Endothelial cell of umbilical vein (primary cell): Measurements from ENCODE around the gene IL16. TPM values are rescaled to one million over a fixed set of nuclear protein-coding genes. Genes with fewer than 3 reads are reported as not detected.

Experiments used
- BruUV-seq: library from RNA; stranded (reverse); fragments of 400-500 nt; replicated peaks from 2 replicates; lab custom pipeline; 2021; lab: Mats Ljungman, UMichigan
- CTCF ChIA-PET: fragments of 300-600, 350-600 bp; sonication (Branson Sonifier 250); formaldehyde crosslinking; loops from one replicate; lab custom pipeline; 2021; ENCODE audit warnings: antibody characterized with exemption, inconsistent platforms; lab: Charles Lee
- POLR2A ChIA-PET: fragments of 300-600, 350-600 bp; sonication (Branson Sonifier 250); formaldehyde crosslinking; loops from one replicate; lab custom pipeline; 2021; ENCODE audit warnings: antibody characterized with exemption, inconsistent platforms; lab: Charles Lee
- DNase-seq: peaks from one replicate; pipeline ENCODE4 v3.0.0-alpha.2; 2011; ENCODE audit warnings: low read depth, low spot score
- FAIRE-seq: peaks from 2 replicates; lab custom pipeline; 2011; peaks lifted over from hg19 to GRCh38; lab: Jason Lieb, UNC
- H2AFZ ChIP-seq: 2 replicates; pipeline ENCODE4 v1.6.0; 2012; ENCODE audit warnings: low read depth, low read length, control low read depth, inconsistent platforms
- H3K27ac ChIP-seq: 2 replicates; pipeline ENCODE4 v1.5.1; 2011; ENCODE audit warnings: low read depth, mild to moderate bottlenecking, control low read depth, low read length, moderate library complexity; ENCODE audit not compliant: insufficient read depth
- H3K27me3 ChIP-seq, 2 experiments: 2 replicates each; pipeline versions ENCODE4 v1.6.0 to v1.6.1; 2011; ENCODE audit warnings: low read length in 2 of 2, mixed read lengths in 1 of 2; ENCODE audit not compliant: control insufficient read depth in 2 of 2, insufficient read depth in 2 of 2
- H3K36me3 ChIP-seq, 2 experiments: 2 replicates in 1 of 2; 3 replicates in 1 of 2; pipeline ENCODE4 v1.5.1; 2011; ENCODE audit warnings: low read length in 2 of 2, mild to moderate bottlenecking in 1 of 2, moderate library complexity in 1 of 2; ENCODE audit not compliant: control insufficient read depth in 2 of 2, insufficient read depth in 2 of 2; ENCODE audit errors: extremely low read depth in 1 of 2
- H3K4me1 ChIP-seq: 3 replicates; pipeline ENCODE4 v1.5.1; 2011; ENCODE audit warnings: mild to moderate bottlenecking, low read length; ENCODE audit not compliant: control insufficient read depth, insufficient read depth; ENCODE audit errors: extremely low read depth
- H3K4me2 ChIP-seq: 2 replicates; pipeline ENCODE4 v1.6.1; 2011; ENCODE audit warnings: low read length, control low read depth, mixed read lengths; ENCODE audit not compliant: insufficient read depth
- H3K4me3 ChIP-seq, 3 experiments: fragments of 200-600 bp in 1 of 3; sonication (generic), shearing (Covaris generic) in 1 of 3; replicated peaks in 1 of 3; 2 replicates each; pipeline ENCODE4 v1.5.1; 2011 to 2016; ENCODE audit warnings: control low read depth in 3 of 3, low read length in 3 of 3, mild to moderate bottlenecking in 2 of 3, inconsistent platforms in 1 of 3, low read depth in 1 of 3, moderate library complexity in 1 of 3; ENCODE audit not compliant: insufficient read depth in 1 of 3
- H3K79me2 ChIP-seq: 2 replicates; pipeline ENCODE4 v1.6.0; 2012; ENCODE audit warnings: low read length, inconsistent platforms; ENCODE audit not compliant: control insufficient read depth, insufficient read depth
- H3K9ac ChIP-seq: replicated peaks from 2 replicates; pipeline ENCODE3; 2011; ENCODE audit warnings: low read length, control low read depth; ENCODE audit not compliant: insufficient read depth; ENCODE audit errors: extremely low read depth
- H3K9me1 ChIP-seq: replicated peaks from 3 replicates; pipeline ENCODE4 v1.6.0; 2011; ENCODE audit warnings: mild to moderate bottlenecking, low read length; ENCODE audit not compliant: control insufficient read depth, insufficient read depth; ENCODE audit errors: extremely low read depth
- H3K9me3 ChIP-seq: replicated peaks from 2 replicates; pipeline ENCODE4 v1.5.1; 2012; ENCODE audit warnings: low read length, inconsistent platforms; ENCODE audit not compliant: control insufficient read depth, insufficient read depth
- H4K20me1 ChIP-seq: replicated peaks from 2 replicates; pipeline ENCODE3; 2011; ENCODE audit warnings: mild to moderate bottlenecking, low read length; ENCODE audit not compliant: control insufficient read depth, insufficient read depth; ENCODE audit errors: extremely low read depth
- EZH2 ChIP-seq: IDR thresholded peaks from 2 replicates; pipeline ENCODE4 v1.6.1; 2012; ENCODE audit warnings: borderline replicate concordance, low read depth, mild to moderate bottlenecking, moderate library complexity, low read length, inconsistent platforms; ENCODE audit not compliant: severe bottlenecking
- FOS ChIP-seq: IDR thresholded peaks from 2 replicates; pipeline ENCODE4 v1.6.1; 2011; ENCODE audit warnings: mild to moderate bottlenecking, low read length, moderate library complexity, borderline replicate concordance; ENCODE audit not compliant: insufficient read depth
- GATA2 ChIP-seq: IDR thresholded peaks from 2 replicates; pipeline ENCODE4 v1.7.0; 2011; ENCODE audit warnings: low read depth, mild to moderate bottlenecking, moderate library complexity, mixed read lengths, low read length; ENCODE audit not compliant: insufficient read length, insufficient read depth
- JUN ChIP-seq: IDR thresholded peaks from 2 replicates; pipeline ENCODE4 v1.6.1; 2011; ENCODE audit warnings: borderline replicate concordance, low read depth; ENCODE audit not compliant: insufficient read length, insufficient read depth
- MYC ChIP-seq: IDR thresholded peaks from one replicate; pipeline ENCODE4 v1.6.1; 2011; ENCODE audit warnings: mild to moderate bottlenecking, low read depth, low read length
- POLR2A ChIP-seq: IDR thresholded peaks from 2 replicates; pipeline ENCODE4 v1.6.1; 2012; ENCODE audit warnings: low read depth, mild to moderate bottlenecking, control low read depth, low read length
- POLR2AphosphoS5 ChIP-seq: IDR thresholded peaks from 2 replicates; pipeline ENCODE4 v1.6.1; 2012; ENCODE audit warnings: low read depth, mild to moderate bottlenecking, control low read depth, low read length, moderate library complexity; ENCODE audit not compliant: insufficient read depth
- dilution Hi-C: fragments of 300-500 bp; cut with MboI; formaldehyde crosslinking; loops from one replicate; pipeline ENCODE4 v1.15.0; 2019; ENCODE audit warnings: low sequenced_read_pairs; ENCODE audit not compliant: extremely low pct_ligation_motif_present
- intact Hi-C: fragments of 100-400 bp; cut with micrococcal nuclease; formaldehyde crosslinking; loops from one replicate; pipeline ENCODE4 v1.10.0; 2022
- polyA plus RNA-seq, 4 experiments: library from polyadenylated mRNA; depleted of rRNA in 3 of 4; stranded (reverse) in 3 of 4; unstranded in 1 of 4; fragments of >200 nt; gene quantifications; 2 replicates each; pipeline versions ENCODE4 v1.2.1 to v1.2.3, GENCODE V29; 2011 to 2012; ENCODE audit warnings: missing spikeins in 1 of 4
- total RNA-seq: library from RNA; stranded (reverse); gene quantifications from 2 replicates; pipeline ENCODE4 v1.2.3, GENCODE V29; 2021
- TF ChIP-seq, protein P1 (sequence below), 2 donors: IDR thresholded peaks; 1 replicate in 1 of 2; 2 replicates in 1 of 2; pipeline ENCODE4 v1.5.1; 2011; ENCODE audit warnings: low read length in 2 of 2, mild to moderate bottlenecking in 2 of 2, moderate library complexity in 2 of 2, control low read depth in 1 of 2, inconsistent platforms in 1 of 2, low read depth in 1 of 2; ENCODE audit not compliant: insufficient read depth in 1 of 2; ENCODE audit errors: extremely low read depth in 1 of 2
- TF ChIP-seq, protein P2 (sequence below): IDR thresholded peaks from 2 replicates; pipeline ENCODE4 v1.6.1; 2011; ENCODE audit not compliant: insufficient read depth, insufficient read length

IL16 gene
- total and polyA plus RNA-seq, 2 donors (not counting 3 experiments of a cell fraction or from before 2014, with no cell fraction given): 0.29 to 2.1 TPM

DNA sequence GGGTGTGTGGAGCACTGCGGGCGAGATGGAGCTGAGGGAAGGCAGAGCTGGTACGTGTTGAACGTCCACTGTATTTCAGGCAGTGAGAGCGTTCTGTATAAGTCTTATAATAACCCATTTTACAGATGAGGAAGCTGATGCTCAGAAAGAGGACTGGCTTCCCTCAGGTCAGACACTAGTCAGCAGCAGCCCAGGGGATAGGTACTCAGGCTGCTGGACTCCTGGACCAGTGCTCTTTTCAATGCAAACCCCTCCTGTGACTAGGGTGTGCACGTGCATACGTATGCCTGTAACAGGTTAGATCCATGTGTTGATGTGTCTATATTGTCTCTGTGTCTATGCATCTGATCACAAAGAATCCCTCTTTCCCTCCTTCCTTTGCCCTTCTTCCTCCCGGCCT is 8.3 kb upstream of the IL16 start:
- Histone ChIP-seq H3K9ac (no peak overlapping the region), H3K79me2 (no peaks in the 10 kb centered on the region), H3K4me1 (no peaks in the 10 kb centered on the region), H3K4me2 (no peak overlapping the region), H3K4me3 (no peak overlapping the region), H3K36me3 (no peaks in the 10 kb centered on the region), H2AFZ (no peak overlapping the region), H3K9me1 (no peaks in the 10 kb centered on the region), H4K20me1 (no peaks in the 10 kb centered on the region), H3K27me3 (no peaks in the 10 kb centered on the region), H3K9me3 (no peaks in the 10 kb centered on the region), H3K27ac (no peak overlapping the region)
- POLR2A ChIA-PET: no interaction called here
- dilution Hi-C loops (no loop called here), intact Hi-C loops (no loop called here)
- DNase-seq (no peak), FAIRE-seq (no peak)
- no peak for TF ChIP-seq FOS
- no peak for TF ChIP-seq POLR2A
- TF ChIP-seq, protein P1, sequence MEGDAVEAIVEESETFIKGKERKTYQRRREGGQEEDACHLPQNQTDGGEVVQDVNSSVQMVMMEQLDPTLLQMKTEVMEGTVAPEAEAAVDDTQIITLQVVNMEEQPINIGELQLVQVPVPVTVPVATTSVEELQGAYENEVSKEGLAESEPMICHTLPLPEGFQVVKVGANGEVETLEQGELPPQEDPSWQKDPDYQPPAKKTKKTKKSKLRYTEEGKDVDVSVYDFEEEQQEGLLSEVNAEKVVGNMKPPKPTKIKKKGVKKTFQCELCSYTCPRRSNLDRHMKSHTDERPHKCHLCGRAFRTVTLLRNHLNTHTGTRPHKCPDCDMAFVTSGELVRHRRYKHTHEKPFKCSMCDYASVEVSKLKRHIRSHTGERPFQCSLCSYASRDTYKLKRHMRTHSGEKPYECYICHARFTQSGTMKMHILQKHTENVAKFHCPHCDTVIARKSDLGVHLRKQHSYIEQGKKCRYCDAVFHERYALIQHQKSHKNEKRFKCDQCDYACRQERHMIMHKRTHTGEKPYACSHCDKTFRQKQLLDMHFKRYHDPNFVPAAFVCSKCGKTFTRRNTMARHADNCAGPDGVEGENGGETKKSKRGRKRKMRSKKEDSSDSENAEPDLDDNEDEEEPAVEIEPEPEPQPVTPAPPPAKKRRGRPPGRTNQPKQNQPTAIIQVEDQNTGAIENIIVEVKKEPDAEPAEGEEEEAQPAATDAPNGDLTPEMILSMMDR (IDR thresholded peaks at IDR 0.05; ENCODE audit: extremely low read depth in 1 of 2, insufficient read depth in 1 of 2, low read depth in 1 of 2, low read length in 2 of 2): no peak
- TF ChIP-seq MYC: no peak
- TF ChIP-seq JUN: no peak
- no peak for TF ChIP-seq EZH2
- no peak for TF ChIP-seq GATA2
- no peak for TF ChIP-seq POLR2AphosphoS5
- TF ChIP-seq, protein P2, sequence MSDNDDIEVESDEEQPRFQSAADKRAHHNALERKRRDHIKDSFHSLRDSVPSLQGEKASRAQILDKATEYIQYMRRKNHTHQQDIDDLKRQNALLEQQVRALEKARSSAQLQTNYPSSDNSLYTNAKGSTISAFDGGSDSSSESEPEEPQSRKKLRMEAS: no peak
- CTCF ChIA-PET: no interaction called here
- no TSS peak for BruUV-seq
